OCI-LY7 (cell line): ENCODE measurements around the gene POLR1F. TPM values are rescaled to one million over a fixed set of nuclear protein-coding genes. Genes with fewer than 3 reads are reported as not detected.

ENCODE experiments used
- BruUV-seq: library from RNA; stranded (reverse); fragments of 400-500 nt; replicated peaks from 2 replicates; lab custom pipeline; 2021; lab: Mats Ljungman, UMichigan
- CTCF ChIA-PET: fragments of 300-600 bp; sonication (Branson Sonifier 250); formaldehyde crosslinking; loops from one replicate; lab custom pipeline; 2022; ENCODE audit warnings: antibody characterized with exemption; ENCODE audit not compliant: unreplicated experiment; lab: Charles Lee
- POLR2A ChIA-PET: fragments of 300-600 bp; sonication (Branson Sonifier 250); formaldehyde crosslinking; loops from one replicate; lab custom pipeline; 2022; ENCODE audit warnings: antibody characterized with exemption; lab: Charles Lee
- DNase-seq: peaks from one replicate; pipeline ENCODE4 v3.0.0-alpha.2; 2015; ENCODE audit warnings: low spot score
- H2AFZ ChIP-seq: fragments of 200-600 bp; sonication (generic), shearing (Covaris generic); 2 replicates; pipeline ENCODE4 v1.6.1; 2014; ENCODE audit warnings: mild to moderate bottlenecking, antibody characterized with exemption, low read length, moderate library complexity
- H3K27ac ChIP-seq: fragments of 200-600 bp; sonication (generic); 2 replicates; pipeline ENCODE4 v1.5.1; 2014; ENCODE audit warnings: mixed run types, low read depth, mild to moderate bottlenecking, moderate library complexity, low read length, inconsistent platforms; ENCODE audit not compliant: poor library complexity, severe bottlenecking
- H3K36me3 ChIP-seq: fragments of 200-600 bp; sonication (generic); 2 replicates; pipeline ENCODE4 v1.6.1; 2014; ENCODE audit warnings: mild to moderate bottlenecking, antibody characterized with exemption, low read length, moderate library complexity, mixed read lengths; ENCODE audit not compliant: insufficient read depth
- H3K4me1 ChIP-seq: fragments of 200-600 bp; sonication (generic); 2 replicates; pipeline ENCODE4 v1.5.1; 2014; ENCODE audit warnings: mild to moderate bottlenecking, low read length; ENCODE audit not compliant: insufficient read depth, poor library complexity, severe bottlenecking
- H3K4me2 ChIP-seq: fragments of 200-600 bp; sonication (generic); 2 replicates; pipeline ENCODE4 v1.6.1; 2014; ENCODE audit warnings: mild to moderate bottlenecking, low read length
- H3K4me3 ChIP-seq: fragments of 200-600 bp; sonication (generic); 2 replicates; pipeline ENCODE4 v1.5.1; 2014; ENCODE audit warnings: mild to moderate bottlenecking, low read depth, low read length; ENCODE audit not compliant: poor library complexity, severe bottlenecking
- H3K79me2 ChIP-seq: fragments of 200-600 bp; sonication (generic); 2 replicates; pipeline ENCODE4 v1.6.1; 2016; ENCODE audit warnings: low read depth, mild to moderate bottlenecking, low read length, moderate library complexity, mixed read lengths; ENCODE audit not compliant: insufficient read depth
- H3K9me2 ChIP-seq: fragments of 200-600 bp; sonication (generic); 2 replicates; pipeline ENCODE4 v1.6.1; 2016; ENCODE audit warnings: mild to moderate bottlenecking, low read length, mixed read lengths; ENCODE audit not compliant: insufficient read depth
- H3K9me3 ChIP-seq: fragments of 200-600 bp; sonication (generic); 2 replicates; pipeline ENCODE4 v1.6.1; 2014; ENCODE audit warnings: mild to moderate bottlenecking, mixed run types, low read length, mixed read lengths
- H4K20me1 ChIP-seq: fragments of 200-600 bp; sonication (generic); 2 replicates; pipeline ENCODE4 v1.6.1; 2014; ENCODE audit warnings: mild to moderate bottlenecking, antibody characterized with exemption, low read length, moderate library complexity, mixed read lengths; ENCODE audit not compliant: insufficient read depth
- CTCF ChIP-seq: fragments of 200-600 bp; sonication (generic); conservative IDR thresholded peaks from 2 replicates; pipeline ENCODE4 v1.5.1; 2014; ENCODE audit warnings: mild to moderate bottlenecking, antibody characterized with exemption, low read length, moderate library complexity, mixed read lengths
- EZH2phosphoT487 ChIP-seq: fragments of 200-600 bp; sonication (generic); IDR thresholded peaks from 2 replicates; pipeline ENCODE4 v1.6.1; 2018; ENCODE audit warnings: low read depth, borderline replicate concordance, mild to moderate bottlenecking, mixed run types, antibody characterized with exemption, low read length, moderate library complexity, mixed read lengths
- intact Hi-C: fragments of 100-400 bp; cut with micrococcal nuclease; formaldehyde crosslinking; loops from one replicate; pipeline ENCODE4 v1.10.0; 2022; ENCODE audit not compliant: unreplicated experiment
- total RNA-seq, 2 experiments: library from RNA; depleted of rRNA in 1 of 2; stranded (reverse); fragments of >200 nt in 1 of 2; shearing (Covaris generic) in 1 of 2; gene quantifications; 2 replicates each; pipeline ENCODE4 v1.2.3, GENCODE V29; 2014 to 2022

The POLR1F gene
- total RNA-seq, 2 experiments from 2014 or later: 17.7 to 23.9 TPM

GRCh38 chr7:19725770-19726169 lies 16.9 kb upstream of the POLR1F start:
- ChIA-PET CTCF (interaction anchor here (0.9 kb wide), 1 partner anchor 17 kb away, joined by 3 read pairs; no protein-coding TSS in a partner anchor), POLR2A (interaction anchor here (0.7 to 2.4 kb wide), 2 partner anchors 12 to 17 kb away, joined by 3 to 10 read pairs; partner anchors contain the start of gene POLR1F)
- no peak overlapping the region for H3K27ac ChIP-seq
- H3K9me2 ChIP-seq: no peaks in the 10 kb centered on the region
- no peak overlapping the region for H3K4me2 ChIP-seq
- H3K4me3 ChIP-seq: no peak overlapping the region
- H3K4me1 ChIP-seq: no peaks in the 10 kb centered on the region
- H3K9me3 ChIP-seq: no peaks in the 10 kb centered on the region
- TF ChIP-seq EZH2phosphoT487 (no peak), CTCF (no peak)
- no peaks in the 10 kb centered on the region for H3K79me2 ChIP-seq
- no TSS peak for BruUV-seq
- H2AFZ ChIP-seq: no peak overlapping the region
- no peaks in the 10 kb centered on the region for H3K36me3 ChIP-seq
- no peaks in the 10 kb centered on the region for H4K20me1 ChIP-seq
- intact Hi-C loops: no loop called here
- no peak for DNase-seq

GRCh38 chr7:19715499-19715898 lies 6.7 kb upstream of the POLR1F start:
- Histone ChIP-seq H3K79me2 (no peaks in the 10 kb centered on the region), H3K27ac (no peak overlapping the region), H3K4me2 (no peak overlapping the region), H3K4me3 (no peak overlapping the region), H3K9me3 (no peaks in the 10 kb centered on the region), H2AFZ (no peak overlapping the region), H4K20me1 (no peaks in the 10 kb centered on the region), H3K9me2 (no peaks in the 10 kb centered on the region), H3K4me1 (no peaks in the 10 kb centered on the region), H3K36me3 (no peaks in the 10 kb centered on the region)
- BruUV-seq: no TSS peak
- intact Hi-C loops: no loop called here
- ChIA-PET CTCF (no interaction called here), POLR2A (no interaction called here)
- no peak for TF ChIP-seq CTCF
- TF ChIP-seq EZH2phosphoT487: no peak
- DNase-seq: no peak

GRCh38 chr7:19713676-19714075 lies 4.8 kb upstream of the POLR1F start:
- no peak overlapping the region for H3K4me2 ChIP-seq
- peaks cover 6% of the 10 kb centered on the region for H3K4me1 ChIP-seq
- peak; percentile 80 for TF ChIP-seq CTCF
- TF ChIP-seq EZH2phosphoT487: no peak
- CTCF ChIA-PET: interaction anchor here (1.2 to 1.3 kb wide), 2 partner anchors 13 to 885 kb away, joined by 6 to 8 read pairs; no protein-coding TSS in a partner anchor
- no TSS peak for BruUV-seq
- H2AFZ ChIP-seq: no peak overlapping the region; the same call in 1 of the 2 replicates
- intact Hi-C loops: no loop called here
- H3K36me3 ChIP-seq: no peaks in the 10 kb centered on the region
- DNase-seq: peak; percentile 61
- no peaks in the 10 kb centered on the region for H3K79me2 ChIP-seq
- H3K9me3 ChIP-seq: no peaks in the 10 kb centered on the region
- no peak overlapping the region for H3K27ac ChIP-seq
- no peak overlapping the region for H3K4me3 ChIP-seq
- POLR2A ChIA-PET: interaction anchor here (0.6 to 2.0 kb wide), 4 partner anchors 13 to 624 kb away, joined by 3 to 10 read pairs (median 4); no protein-coding TSS in a partner anchor
- H3K9me2 ChIP-seq: no peaks in the 10 kb centered on the region
- H4K20me1 ChIP-seq: no peaks in the 10 kb centered on the region
